Pons (tissue), 1 donor: ENCODE measurements around the gene LAMA1.
A peak's percentile ranks its signal among the peaks of the same experiment; 100 is the strongest.

Experiments used
- DNase-seq: peaks from one replicate; pipeline ENCODE4 v3.0.0-alpha.2; 2016; ENCODE audit warnings: low spot score

LAMA1 gene

DNA sequence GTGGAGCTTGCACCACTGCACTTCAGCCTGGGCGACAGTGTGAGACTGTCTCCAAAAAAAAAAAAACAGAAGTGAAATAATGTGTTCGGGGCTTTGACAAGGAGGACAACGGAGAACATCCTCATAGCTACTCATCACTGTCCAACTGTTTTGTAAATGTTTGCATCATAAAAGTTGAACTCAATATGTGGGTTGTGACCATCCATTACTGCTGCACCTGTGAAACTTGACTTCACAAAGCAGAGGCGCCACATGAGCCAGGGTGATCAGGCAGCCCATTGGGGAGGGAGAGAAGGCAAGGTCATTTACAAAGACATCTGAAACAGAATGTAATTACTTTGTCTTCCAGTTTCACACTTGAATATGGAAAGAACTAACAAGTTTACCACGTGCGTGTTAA, 61.6 kb downstream of the LAMA1 start:
- DNase-seq: no peak

DNA sequence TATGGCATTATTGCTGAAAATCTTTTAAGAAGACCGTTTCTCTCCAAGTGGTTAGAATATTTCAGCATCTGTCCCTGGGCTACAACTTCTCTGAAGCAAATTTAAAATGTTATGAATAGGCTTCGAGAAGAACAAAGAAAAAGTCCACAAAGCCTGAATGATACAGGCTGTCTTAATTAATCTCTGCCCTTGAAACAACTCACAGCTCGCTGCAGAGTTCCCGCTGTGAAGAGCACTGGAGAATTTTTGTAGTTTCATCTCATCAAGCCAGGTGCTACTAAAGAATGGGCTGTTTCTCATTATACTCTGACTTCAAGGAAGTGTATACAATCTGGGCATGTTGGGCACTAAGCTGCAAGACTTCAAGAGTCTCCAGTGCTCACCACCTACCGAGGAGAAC, 67.6 kb downstream of the LAMA1 start:
- DNase-seq: no peak

DNA sequence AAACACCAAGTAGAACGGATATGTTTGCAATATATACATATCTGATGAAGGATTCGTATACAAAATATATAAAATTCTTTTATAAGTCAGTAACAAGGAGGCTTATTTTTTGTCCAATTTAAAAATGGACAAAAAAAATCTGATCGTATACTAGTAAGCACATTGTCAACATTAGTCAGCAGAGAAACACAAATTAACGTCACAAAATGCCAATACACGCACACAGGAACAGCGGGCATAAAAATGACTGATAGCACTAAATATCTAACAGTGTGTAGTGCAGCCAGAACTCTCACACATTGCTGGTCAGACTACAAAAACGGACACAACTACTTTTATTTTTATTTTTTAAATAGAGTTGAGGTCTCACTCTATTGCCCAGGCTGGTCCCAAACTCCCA, 69.5 kb downstream of the LAMA1 start:
- DNase-seq: no peak

GRCh38 chr18:7047336-7047735, 70.3 kb downstream of the LAMA1 start:
- DNase-seq: no peak

DNA sequence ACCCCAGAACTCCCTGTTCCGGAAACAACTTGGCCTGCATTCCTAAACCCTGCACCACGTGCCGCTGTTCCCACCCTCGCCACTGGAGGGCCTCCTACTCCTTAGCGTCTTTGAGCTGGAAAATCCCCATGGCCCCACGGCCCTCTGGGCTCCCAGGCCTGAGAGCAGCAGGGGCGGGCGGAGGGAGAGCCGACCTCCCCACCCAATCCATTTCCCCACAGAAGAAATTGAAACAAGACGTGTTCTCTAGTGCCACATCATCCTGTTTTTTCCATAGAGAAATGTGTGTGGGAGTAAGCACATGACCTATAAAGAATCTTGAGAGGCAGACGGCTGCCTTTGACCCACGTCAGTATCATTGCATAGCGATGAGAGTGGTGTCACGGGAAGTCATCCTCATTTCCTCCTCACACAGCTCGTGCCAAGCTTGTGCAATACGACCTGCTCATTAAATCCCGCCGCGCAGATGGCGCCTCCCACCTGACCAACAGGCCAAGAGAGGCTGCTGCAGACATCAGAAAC, 79.2 kb downstream of the LAMA1 start:
- DNase-seq: no peak

DNA sequence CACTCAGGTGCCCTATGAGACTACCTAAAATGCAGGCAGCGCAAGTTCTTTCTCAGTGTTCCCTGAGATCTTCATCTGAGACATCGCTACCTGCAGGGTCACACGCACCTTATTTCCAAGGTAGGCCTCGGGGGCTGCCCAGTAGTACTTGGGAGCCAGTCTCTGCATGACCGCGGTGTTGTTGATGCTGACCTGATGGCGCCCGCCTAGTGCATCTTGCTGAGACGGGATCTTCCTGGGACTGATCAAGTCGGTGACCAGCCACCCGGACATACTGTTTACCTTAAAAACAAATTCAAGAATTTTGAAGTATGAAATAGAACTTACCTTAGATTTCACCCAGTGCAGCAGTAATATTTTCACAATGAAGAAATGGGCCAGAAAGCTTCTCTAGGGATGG, 80.1 kb downstream of the LAMA1 start:
- no peak for DNase-seq

DNA sequence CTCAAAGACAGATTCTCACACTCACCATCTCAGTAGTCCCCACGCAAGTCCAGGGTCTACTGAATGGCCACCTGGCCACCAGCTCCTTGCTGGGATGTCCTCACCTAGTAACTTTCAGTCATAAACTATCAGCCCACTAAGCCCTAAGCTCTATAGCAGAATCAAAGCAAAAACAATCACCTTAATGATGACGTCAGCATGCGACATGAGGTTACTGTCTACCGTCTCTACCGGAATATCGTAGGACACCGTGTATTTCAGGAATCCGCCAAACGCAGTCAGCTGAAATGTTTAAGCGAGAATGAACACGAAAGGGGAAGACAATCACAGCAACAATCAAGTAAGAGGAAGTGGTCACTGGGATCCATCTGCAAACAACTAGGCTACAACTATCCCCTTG, 81.8 kb downstream of the LAMA1 start:
- no peak for DNase-seq

DNA sequence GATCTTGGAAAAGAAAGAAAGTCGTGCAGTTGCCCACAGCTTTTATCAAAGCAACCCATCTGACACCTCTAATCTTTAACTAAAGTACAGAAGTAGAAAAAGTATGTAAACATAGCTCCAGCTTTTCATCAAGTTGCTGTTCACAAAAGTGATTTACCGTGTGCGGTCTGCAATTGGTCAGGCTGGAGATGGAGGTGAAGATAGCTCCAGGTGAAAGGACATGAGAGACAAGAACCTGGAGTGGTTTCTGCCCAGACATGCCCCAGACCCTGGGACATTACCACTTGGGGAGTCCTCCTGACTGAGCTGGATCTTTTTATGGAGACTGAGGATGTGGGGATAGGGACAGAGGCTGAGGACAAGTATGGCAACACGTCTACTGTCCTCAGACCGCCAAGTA, 82.7 kb downstream of the LAMA1 start:
- DNase-seq: no peak

GRCh38 chr18:7032537-7032936, 85.1 kb downstream of the LAMA1 start:
- no peak for DNase-seq

GRCh38 chr18:7028625-7029024, 89.0 kb downstream of the LAMA1 start:
- no peak for DNase-seq

- DNase-seq: no peak
These were observed 92.4 kb downstream of the LAMA1 start for GRCh38 chr18:7025194-7025593.

DNA sequence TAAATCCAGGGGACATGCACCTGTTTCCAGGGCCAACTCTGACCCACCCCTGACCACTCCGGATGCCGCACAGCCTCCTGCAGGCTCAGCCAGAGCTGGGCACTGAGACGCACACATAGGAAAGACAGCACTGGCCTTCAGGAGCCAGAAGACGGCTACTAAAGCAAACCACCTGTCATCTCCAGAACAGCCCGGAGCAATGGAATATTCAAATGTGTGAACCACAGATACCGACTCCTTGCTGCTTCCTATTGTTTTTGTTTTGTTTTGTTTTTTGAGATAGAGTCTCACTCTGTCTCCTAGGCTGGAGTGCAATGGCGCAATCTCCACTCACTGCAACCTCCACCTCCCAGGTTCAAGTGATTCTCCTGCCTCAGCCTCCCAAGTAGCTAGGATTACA, 94.0 kb downstream of the LAMA1 start:
- no peak for DNase-seq

DNA sequence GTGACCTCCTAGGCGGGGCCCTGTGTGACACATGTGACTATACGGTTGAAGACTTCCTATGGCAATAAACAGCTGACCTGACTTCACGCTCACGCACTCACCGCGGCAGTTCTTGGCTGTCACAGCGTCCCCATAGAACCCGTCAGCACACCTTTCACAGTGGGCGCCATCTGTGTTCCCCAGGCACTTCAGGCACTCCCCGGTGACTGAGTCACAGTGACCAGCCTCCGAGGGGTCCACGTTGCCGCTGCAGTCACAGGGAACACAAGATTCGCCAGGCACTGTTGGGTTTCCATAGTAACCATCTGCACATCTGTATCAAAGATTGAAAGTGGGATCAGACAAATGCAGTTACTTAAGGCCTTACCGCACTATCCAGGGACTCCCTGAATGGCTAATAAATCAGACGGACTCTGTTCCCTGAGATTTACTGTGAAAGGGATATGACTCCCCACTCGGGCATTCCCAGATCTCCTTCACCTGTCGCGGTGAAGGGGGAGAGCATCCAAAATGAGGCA, 94.5 kb downstream of the LAMA1 start:
- no peak for DNase-seq

- no peak for DNase-seq
These were observed 95.4 kb downstream of the LAMA1 start for GRCh38 chr18:7021994-7022840.

GRCh38 chr18:7020995-7021777, 96.4 kb downstream of the LAMA1 start:
- DNase-seq: no peak

- no peak for DNase-seq
These were observed 100.6 kb downstream of the LAMA1 start for GRCh38 chr18:7017013-7017412.

DNA sequence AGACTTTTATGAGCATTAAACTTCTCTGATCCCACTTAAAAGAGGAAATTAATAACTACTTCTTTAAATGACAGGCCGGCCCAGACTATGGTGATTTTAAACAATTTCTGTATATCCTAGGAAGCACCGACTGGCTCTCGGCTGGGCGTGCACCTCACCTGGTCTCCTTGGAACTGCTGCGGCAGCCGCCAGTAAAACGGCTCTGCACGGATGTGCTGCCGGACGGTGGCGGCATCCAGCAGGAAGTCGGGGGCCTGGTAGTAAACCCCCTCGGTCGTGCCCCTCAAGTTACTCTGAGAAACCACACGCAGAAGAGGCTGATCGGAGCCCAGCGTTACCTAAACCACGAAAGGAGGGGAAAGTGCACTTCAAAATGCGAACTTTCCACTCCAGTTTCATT, 106.5 kb downstream of the LAMA1 start:
- no peak for DNase-seq

- no peak for DNase-seq
These were observed 113.6 kb downstream of the LAMA1 start for GRCh38 chr18:7004009-7004408.

DNA sequence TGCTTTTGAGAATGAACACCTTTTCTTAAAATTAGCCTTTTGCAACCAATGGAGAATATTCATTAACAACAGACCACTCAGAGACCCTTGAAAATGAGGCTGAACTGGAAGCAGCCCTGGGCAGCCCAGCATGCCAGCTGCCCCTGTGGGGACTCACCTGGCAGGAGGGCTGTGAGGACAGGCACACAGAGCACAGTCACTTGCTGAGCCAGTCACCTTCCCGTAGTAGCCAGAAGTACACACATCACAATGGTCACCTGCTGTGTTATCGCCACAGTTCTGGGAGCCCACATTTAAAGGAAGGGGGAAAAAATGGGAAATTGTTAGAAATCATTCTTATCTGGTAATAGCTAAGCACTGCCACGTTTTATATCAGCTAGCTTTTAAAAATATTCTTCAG, 115.5 kb downstream of the LAMA1 start:
- no peak for DNase-seq

DNA sequence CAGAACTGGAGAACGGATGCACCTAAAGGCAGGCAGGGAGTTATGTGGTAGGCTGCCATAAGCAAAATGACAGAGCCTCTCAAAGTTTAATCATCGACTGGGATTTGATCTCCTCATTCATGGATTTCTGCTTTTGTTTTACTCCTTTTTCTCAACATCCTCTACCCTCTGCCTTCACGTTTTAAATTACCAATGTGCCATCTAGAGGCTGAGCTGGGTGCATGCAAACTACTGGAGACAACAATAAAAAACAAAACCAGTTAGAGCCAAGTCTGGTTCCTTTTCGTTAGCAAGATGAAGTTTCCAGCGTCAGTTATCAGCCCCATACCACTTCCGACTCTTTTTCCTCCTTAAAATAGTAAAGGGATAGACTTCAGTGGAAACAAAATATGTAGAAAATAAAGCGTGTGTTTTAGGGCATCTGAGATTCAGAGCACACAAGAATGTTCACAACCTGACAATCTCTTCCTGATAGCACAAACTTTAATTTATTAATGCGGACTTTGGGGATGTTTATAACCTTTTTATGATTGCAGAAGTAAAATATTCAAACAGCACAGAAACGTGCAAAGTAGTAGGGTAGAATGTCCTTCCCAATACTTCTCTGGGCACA, 117.0 kb downstream of the LAMA1 start:
- DNase-seq: peak; percentile 52

DNA sequence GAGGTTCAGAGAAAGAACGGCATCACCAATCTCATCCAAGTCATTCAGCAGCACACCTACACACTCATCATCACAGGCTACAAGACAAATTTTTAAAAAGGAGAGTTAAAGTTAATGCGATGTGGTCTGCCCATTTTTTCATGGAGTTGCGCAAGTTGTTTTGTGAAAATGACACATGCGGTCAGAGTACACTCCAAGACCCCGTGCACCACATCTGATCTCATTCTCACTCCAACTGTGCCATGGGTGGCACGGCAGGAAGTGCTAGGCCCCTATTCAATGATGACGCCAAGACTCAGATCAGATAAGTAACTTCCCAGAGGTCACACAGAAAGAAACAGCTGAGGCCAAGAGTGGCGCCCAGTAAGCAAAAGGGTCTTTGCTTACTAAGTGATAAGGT, 119.8 kb downstream of the LAMA1 start:
- DNase-seq: no peak

GRCh38 chr18:6994771-6995430, 122.7 kb downstream of the LAMA1 start:
- DNase-seq: no peak
